Pancreas (tissue), 10 donors: ENCODE results near the gene CIB4. TPM values are rescaled to one million over a fixed set of nuclear protein-coding genes. Genes with fewer than 3 reads are reported as not detected.
A peak's percentile ranks its signal among the peaks of the same experiment; 100 is the strongest.

Source experiments
- ATAC-seq, 4 donors: fragments of 200-7000 bp; cut with Tn5 transposase; one replicate each; pipeline versions ENCODE4 v1.8.0 to v1.9.1; 2020; ENCODE audit warnings: mild to moderate bottlenecking in 4 of 4, moderate library complexity in 4 of 4
- DNase-seq, 6 donors: peaks; one replicate each; pipeline ENCODE4 v3.0.0-alpha.2; 2020
- FAIRE-seq: peaks from 2 replicates; lab custom pipeline; 2012; peaks lifted over from hg19 to GRCh38; lab: Jason Lieb, UNC
- H3K27ac ChIP-seq, 4 donors: fragments of 200-600 bp; sonication (generic); 1 replicate in 3 of 4; 2 replicates in 1 of 4; pipeline versions ENCODE4 v1.5.0 to v1.8.0; 2020
- H3K27me3 ChIP-seq, 4 donors: fragments of 200-600 bp; one replicate each; pipeline ENCODE4 v1.8.0; 2021
- H3K36me3 ChIP-seq, 3 donors: fragments of 200-600 bp; sonication (generic) in 1 of 3; one replicate each; pipeline versions ENCODE4 v1.5.0 to v1.8.0; 2020 to 2021
- H3K4me1 ChIP-seq, 3 donors: fragments of 200-600 bp; one replicate each; pipeline ENCODE4 v1.8.0; 2021
- H3K4me3 ChIP-seq, 4 donors: fragments of 200-600 bp; sonication (generic) in 2 of 4; one replicate each; pipeline versions ENCODE4 v1.5.0 to v1.8.0; 2020 to 2021
- H3K9me3 ChIP-seq, 4 donors: fragments of 200-600 bp; one replicate each; pipeline ENCODE4 v1.8.0; 2021
- WGBS, 2 donors: extraction: QIAGEN DNeasy Blood & Tissue Kit; methylation state at CpG; one replicate each; pipeline ENCODE4 v1.1.7; 2013; 5-methylcytosine and 5-hydroxymethylcytosine counted together
- intact Hi-C, 3 donors: fragments of 100-400 bp; cut with DNase I; formaldehyde crosslinking; loops; one replicate each; pipeline versions ENCODE4 v1.11.1 to v1.14.2; 2022
- polyA plus RNA-seq, 2 donors: library from polyadenylated mRNA; stranded (reverse); fragments of 200-250 nt; gene quantifications; one replicate each; pipeline ENCODE4 v1.2.3, GENCODE V29; 2013
- total RNA-seq, 6 donors: library from RNA; stranded (reverse); fragmentation: NEBNext Ultra II Directional in 4 of 6; extraction: Animal tissue kit (Norgen Biotek cat#: 25700) in 4 of 6; gene quantifications; one replicate each; pipeline versions ENCODE4 v1.2.1 to v1.2.4, GENCODE V29; 2021 to 2023
- TF ChIP-seq, protein P1 (sequence below), 4 donors: fragments of 200-600 bp; sonication (generic) in 3 of 4; IDR thresholded peaks; one replicate each; pipeline versions ENCODE4 v1.5.0 to v1.8.0; 2021; ENCODE audit warnings: antibody characterized with exemption in 4 of 4
- donor health status: healthy with polysubstance abuse.
- donor health status: DM: no; HTN: no; CAD: no; lungs with moderate emphysema.
- donor health status: DM: no; HTN: no; CAD: no.
- donor health status: control.
- donor health status: control.
- donor health status: Bipolar disorder and iron deficiency.
- donor health status: DM: yes; HTN: yes; CAD: no.
- donor health status: DM: no; HTN: no; CAD: no.
- donor health status: DM: no; HTN: no; CAD: no.
- donor health status: DM: yes; HTN: yes; CAD: no.

Gene CIB4
- total and polyA plus RNA-seq, 8 donors: 0.19 to 0.62 (median 0.31) TPM; not detected in 3

DNA sequence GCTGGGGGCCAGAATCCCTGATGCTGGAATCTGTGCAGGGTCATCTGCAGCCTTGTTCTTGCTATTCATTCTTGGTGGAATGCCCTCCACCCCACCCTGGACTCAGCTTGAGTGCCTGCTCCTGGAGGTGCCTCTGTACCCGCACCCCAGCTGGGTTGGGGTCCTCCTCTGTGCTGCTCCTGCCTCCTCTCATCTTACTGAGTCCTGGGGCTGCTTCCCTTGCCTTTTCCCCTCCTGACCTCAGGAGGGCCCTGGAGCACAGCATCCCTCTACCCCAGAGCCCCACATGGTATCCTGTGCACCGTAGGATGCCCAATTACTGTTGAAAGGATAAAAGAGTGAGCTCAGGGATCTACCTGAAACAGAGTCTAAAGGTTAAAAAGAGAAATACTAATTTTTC lies 81.6 kb downstream of the CIB4 start:
- no peak for FAIRE-seq
- Histone ChIP-seq H3K27me3 (no peaks in the 10 kb centered on the region), H3K36me3 (no peaks in the 10 kb centered on the region), H3K27ac (no peak overlapping the region), H3K9me3 (no peaks in the 10 kb centered on the region), H3K4me1 (peaks cover 0 to 7% (median 0%) of the 10 kb centered on the region in 3 donors), H3K4me3 (no peak overlapping the region)
- WGBS, 2 donors: 78 to 81% methylated on average over 2 of the region's 2 CpGs
- peak in 1 of 6 donors; percentile 36 for DNase-seq
- TF ChIP-seq, protein P1, sequence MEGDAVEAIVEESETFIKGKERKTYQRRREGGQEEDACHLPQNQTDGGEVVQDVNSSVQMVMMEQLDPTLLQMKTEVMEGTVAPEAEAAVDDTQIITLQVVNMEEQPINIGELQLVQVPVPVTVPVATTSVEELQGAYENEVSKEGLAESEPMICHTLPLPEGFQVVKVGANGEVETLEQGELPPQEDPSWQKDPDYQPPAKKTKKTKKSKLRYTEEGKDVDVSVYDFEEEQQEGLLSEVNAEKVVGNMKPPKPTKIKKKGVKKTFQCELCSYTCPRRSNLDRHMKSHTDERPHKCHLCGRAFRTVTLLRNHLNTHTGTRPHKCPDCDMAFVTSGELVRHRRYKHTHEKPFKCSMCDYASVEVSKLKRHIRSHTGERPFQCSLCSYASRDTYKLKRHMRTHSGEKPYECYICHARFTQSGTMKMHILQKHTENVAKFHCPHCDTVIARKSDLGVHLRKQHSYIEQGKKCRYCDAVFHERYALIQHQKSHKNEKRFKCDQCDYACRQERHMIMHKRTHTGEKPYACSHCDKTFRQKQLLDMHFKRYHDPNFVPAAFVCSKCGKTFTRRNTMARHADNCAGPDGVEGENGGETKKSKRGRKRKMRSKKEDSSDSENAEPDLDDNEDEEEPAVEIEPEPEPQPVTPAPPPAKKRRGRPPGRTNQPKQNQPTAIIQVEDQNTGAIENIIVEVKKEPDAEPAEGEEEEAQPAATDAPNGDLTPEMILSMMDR (IDR thresholded peaks at IDR 0.05): no peak
- ATAC-seq: no peak
- intact Hi-C loops: no loop called here

DNA sequence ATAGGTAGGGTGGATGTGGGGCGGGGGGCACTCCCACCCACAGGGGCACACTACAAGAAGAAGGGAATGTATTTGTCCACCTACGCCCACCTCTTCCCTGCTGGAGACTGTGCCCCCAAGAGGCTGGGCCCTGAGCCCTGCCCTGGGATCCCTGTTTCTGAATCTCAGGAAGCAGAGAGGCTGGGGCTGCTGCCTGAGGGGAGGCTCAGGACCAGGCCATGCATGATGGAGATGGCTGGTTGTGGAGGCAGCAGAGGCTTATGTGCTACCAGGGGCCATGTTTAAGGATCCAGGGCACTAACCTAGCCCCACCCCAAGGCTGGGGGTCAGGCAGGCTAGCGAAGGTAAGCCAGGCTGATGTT lies 82.1 kb downstream of the CIB4 start:
- 71 to 81% methylated on average over 3 of the region's 3 CpGs for WGBS, 2 donors
- TF ChIP-seq, protein P1 (IDR thresholded peaks at IDR 0.05): no peak
- DNase-seq: peak in 1 of 6 donors; percentile 18
- no peak overlapping the region for H3K27ac ChIP-seq
- peaks cover 0 to 7% (median 0%) of the 10 kb centered on the region in 3 donors for H3K4me1 ChIP-seq
- H3K36me3 ChIP-seq: no peaks in the 10 kb centered on the region
- intact Hi-C loops: no loop called here
- H3K9me3 ChIP-seq: no peaks in the 10 kb centered on the region
- FAIRE-seq: no peak
- ATAC-seq: no peak
- H3K27me3 ChIP-seq: no peaks in the 10 kb centered on the region
- no peak overlapping the region for H3K4me3 ChIP-seq

DNA sequence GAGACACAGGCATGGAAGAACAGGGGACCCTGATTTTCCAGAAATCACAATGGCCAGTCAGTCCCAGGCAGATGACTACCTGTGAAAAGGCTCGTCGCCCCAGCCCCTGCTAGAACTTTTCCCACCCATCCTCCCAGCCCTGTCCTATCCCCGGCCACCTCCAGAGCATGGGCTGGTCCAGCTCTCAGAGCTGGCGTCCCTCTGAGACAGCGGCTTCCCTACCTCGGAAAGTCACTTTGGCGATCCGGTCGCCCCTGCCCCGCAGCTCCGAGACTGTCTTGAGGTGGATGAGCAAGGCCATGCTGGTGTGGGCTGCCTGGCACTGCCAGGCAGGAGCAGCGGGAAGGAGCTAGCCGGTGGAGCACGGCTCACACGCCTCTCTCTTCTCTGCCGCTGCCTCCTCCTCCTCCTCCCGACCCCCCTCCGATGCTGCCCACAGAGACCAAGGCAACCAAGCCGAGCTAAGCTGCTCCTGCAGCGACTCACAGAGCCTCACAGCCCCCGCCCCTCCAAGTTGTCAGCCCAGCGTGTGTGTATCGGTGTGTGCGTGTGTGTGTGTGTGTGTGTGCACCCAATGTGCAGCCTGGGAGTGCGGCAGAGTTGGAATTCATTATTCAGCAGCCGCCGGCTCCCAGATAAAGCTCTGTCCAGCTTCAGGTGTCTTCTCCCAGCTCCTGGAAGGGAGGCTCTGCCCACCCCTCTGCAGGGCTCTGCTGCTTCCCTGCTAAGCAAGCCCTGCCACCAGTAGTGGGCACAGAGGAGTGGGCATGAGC lies 82.7 kb downstream of the CIB4 start:
- DNase-seq (peak in 1 of 6 donors; percentile 51), ATAC-seq (no peak), FAIRE-seq (no peak)
- H3K9me3 ChIP-seq: no peaks in the 10 kb centered on the region
- intact Hi-C loops: no loop called here
- no peaks in the 10 kb centered on the region for H3K27me3 ChIP-seq
- H3K27ac ChIP-seq: no peak overlapping the region
- no peak overlapping the region for H3K4me3 ChIP-seq
- no peaks in the 10 kb centered on the region for H3K36me3 ChIP-seq
- WGBS, 2 donors: 30 to 34% methylated on average over 24 to 27 of the region's 27 CpGs
- TF ChIP-seq, protein P1 (IDR thresholded peaks at IDR 0.05): no peak
- H3K4me1 ChIP-seq: peaks cover 0 to 5% (median 0%) of the 10 kb centered on the region in 3 donors

GRCh38 chr2:26557244-26557925 lies 83.8 kb downstream of the CIB4 start:
- no peak overlapping the region for H3K4me3 ChIP-seq
- FAIRE-seq: no peak
- WGBS, 2 donors: 80 to 82% methylated on average over 12 of the region's 12 CpGs
- no peaks in the 10 kb centered on the region for H3K27me3 ChIP-seq
- DNase-seq: peak in 1 of 6 donors; percentile 43
- no peaks in the 10 kb centered on the region for H3K4me1 ChIP-seq
- H3K36me3 ChIP-seq: no peaks in the 10 kb centered on the region
- intact Hi-C loops: no loop called here
- TF ChIP-seq, protein P1 (IDR thresholded peaks at IDR 0.05): no peak
- ATAC-seq: no peak
- no peak overlapping the region for H3K27ac ChIP-seq
- H3K9me3 ChIP-seq: no peaks in the 10 kb centered on the region
